Tracheal epithelial cell (primary cell): ENCODE results near the gene CRIP2. TPM values are rescaled to one million over a fixed set of nuclear protein-coding genes. Genes with fewer than 3 reads are reported as not detected.

ENCODE experiments used
- total RNA-seq: library from RNA; depleted of rRNA; stranded (reverse); fragments of >200 nt; gene quantifications from 2 replicates; pipeline ENCODE4 v1.2.1, GENCODE V29; 2014

The CRIP2 gene
- total RNA-seq: 34.3 and 64.8 TPM in 2 replicates

GRCh38 chr14:105474483-105475268, at the start of gene CRIP2:
TSS of gene CRIP2 (plus strand) at chr14:105474821. CDS start at chr14:105474863, 42 bp downstream.

DNA sequence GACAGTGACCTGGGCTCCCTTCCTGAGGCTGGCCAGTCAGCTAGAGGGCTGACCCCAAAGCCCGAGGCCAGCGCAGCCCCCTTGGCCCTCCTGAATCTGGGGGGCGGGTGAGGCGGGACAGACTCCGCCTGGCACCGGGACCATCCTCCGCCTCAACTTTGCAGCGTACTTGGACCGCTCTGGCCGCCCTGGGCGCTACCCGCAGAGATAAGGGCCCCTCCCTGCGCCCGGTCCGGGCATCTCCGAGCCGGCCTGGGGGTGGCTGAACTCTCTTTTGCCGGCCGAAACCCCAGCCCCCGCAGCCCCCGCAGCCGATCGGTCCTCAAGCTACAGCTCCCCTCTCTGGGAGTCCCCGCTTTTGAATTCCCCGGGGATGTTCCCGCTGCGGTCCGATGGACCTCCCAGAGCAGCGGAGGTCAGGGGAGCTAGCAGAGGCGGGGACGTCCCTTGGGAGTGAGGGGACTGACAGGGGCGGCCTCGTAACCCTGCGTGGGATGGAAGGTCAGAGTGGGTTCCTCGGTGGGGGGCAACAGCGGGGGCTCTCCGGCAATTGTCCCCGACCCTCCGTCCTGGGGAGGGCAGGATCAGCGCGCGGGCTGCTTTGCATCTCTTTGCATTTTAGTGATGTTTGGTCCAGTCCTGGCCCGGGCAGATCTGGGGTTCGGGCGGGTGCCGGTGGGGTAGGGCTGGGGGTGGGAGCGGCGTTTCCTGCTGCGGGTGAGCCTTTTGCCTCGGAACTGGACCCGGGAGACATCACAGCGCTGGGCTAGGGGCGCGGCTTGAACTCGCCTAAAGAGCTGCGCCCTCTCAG, 11.7 kb downstream of the CRIP2 start, which contains the start of gene CRIP1:
CRIP1 (plus strand) TSS at position 724 of the 811 bp plus-strand sequence. CDS start 374 bp downstream, outside the sequence.

GRCh38 chr14:105490572-105491365, 16.1 kb downstream of the CRIP2 start, which contains the start of gene TEDC1:
TSS of gene TEDC1 (plus strand) at chr14:105491246. CDS start at chr14:105491376, 130 bp downstream.

DNA sequence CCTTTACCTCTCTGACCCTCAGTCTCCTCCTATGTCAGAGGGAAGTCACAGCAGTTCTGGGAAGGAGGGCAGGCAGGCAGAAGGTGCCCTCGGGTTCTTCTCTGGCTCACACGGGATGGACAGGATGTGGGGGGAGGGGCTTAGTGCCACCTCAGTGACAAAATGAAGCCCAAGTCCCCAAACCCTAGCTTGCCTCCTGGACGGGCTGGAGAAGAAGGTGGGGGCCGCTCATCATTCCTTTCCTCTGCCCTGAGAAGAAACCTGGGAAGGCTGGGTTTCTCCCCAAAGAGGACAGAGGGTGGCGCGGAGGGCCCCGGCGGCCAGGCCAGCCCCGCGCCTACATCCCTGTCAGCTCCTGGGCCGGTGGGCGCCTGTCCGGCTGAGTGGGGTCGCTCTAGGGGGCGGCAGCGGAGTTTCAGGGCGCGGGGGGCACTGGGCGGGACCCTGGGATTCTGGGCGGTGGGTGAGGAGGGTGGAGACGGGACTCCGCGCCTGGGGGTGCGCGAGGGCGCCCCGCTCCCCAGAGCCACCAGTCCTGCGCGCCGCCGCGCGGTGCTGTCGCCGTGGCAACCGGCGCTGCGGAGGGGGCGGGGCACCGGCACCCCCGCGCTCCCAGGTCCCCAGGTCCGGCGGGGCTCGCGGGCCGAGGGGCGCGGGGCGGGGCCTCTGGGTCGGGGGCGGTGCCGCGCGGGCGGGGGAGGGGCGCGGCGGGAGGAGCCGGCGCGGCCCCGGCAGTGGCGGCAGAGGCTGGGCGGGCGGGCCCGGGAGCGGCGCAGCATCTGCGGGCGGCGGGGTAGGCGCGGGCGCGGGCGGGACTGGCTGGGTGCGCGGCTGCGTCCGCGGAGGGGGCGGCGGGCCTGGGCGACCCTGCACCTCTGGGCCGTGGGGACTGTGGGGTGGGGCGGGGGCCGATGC, 51.5 kb downstream of the CRIP2 start, which contains the start of gene TMEM121:
TMEM121 (plus strand) TSS at position 723 of the 915 bp plus-strand sequence. CDS start 2,252 bp downstream, outside the sequence.

Other genes with a start within 250 kb of the CRIP2 start
- gene BTBD6, start 226.3 kb upstream of the CRIP2 start, total RNA-seq: 65.8 and 71.0 TPM in 2 replicates
- 22.9 and 27.5 TPM in 2 replicates for gene BRF1, start 173.8 kb upstream of the CRIP2 start, total RNA-seq
- gene PACS2, start 160.1 kb upstream of the CRIP2 start, total RNA-seq: 42.0 and 56.1 TPM in 2 replicates
- under 0.01 and 0.21 TPM in 2 replicates for gene TEX22, start 76.3 kb upstream of the CRIP2 start, total RNA-seq
- 32.5 and 33.2 TPM in 2 replicates for gene MTA1, start 55.0 kb upstream of the CRIP2 start, total RNA-seq
- gene CRIP1, start 12.1 kb downstream of the CRIP2 start, total RNA-seq: 0.48 TPM in 1 of 2 replicates, not detected in the other
- 2.3 and 5.1 TPM in 2 replicates for gene TEDC1, start 16.4 kb downstream of the CRIP2 start, total RNA-seq
- 2.4 and 3.4 TPM in 2 replicates for gene TMEM121, start 51.8 kb downstream of the CRIP2 start, total RNA-seq